ENCODE data around the gene ANGPTL5. TPM values are rescaled to one million over a fixed set of nuclear protein-coding genes. Genes with fewer than 3 reads are reported as not detected.

The ANGPTL5 gene
- total RNA-seq, 1 donor = 1.8 TPM

- Histone ChIP-seq H3K36me3 (ENCODE audit: insufficient read depth, low read length) (no peaks in the 10 kb centered on the region), H2AFZ (ENCODE audit: low read length) (peak overlapping the region; percentile 51), H3K4me1 (ENCODE audit: insufficient read depth, low read length) (peaks cover 10% of the 10 kb centered on the region), H3K27ac (ENCODE audit: low read depth, low read length) (no peak overlapping the region), H3K4me3 (ENCODE audit: insufficient read depth, low read length) (no peak overlapping the region), H3K27me3 (ENCODE audit: insufficient read depth, low read length) (no peaks in the 10 kb centered on the region), H4K20me1 (ENCODE audit: insufficient read depth, low read length) (no peaks in the 10 kb centered on the region), H3K79me2 (ENCODE audit: insufficient read depth, low read length) (no peaks in the 10 kb centered on the region), H3K4me2 (ENCODE audit: insufficient read depth, low read length) (peak overlapping the region; percentile 37), H3K9me3 (ENCODE audit: low read depth, low read length) (no peaks in the 10 kb centered on the region)
- TF ChIP-seq CTCF (IDR thresholded peaks at IDR 0.05; ENCODE audit: extremely low read depth, low read depth, low read length) = no peak
- DNase-seq (ENCODE audit: insufficient read length, low spot score, missing footprints) = peak; percentile 65
Measured at GRCh38 chr11:101907815-101908214, 8.5 kb downstream of the ANGPTL5 start.

- TF ChIP-seq CTCF (IDR thresholded peaks at IDR 0.05; ENCODE audit: extremely low read depth, low read depth, low read length) = no peak
- peak; percentile 39 for DNase-seq (ENCODE audit: insufficient read length, low spot score, missing footprints)
- Histone ChIP-seq H3K36me3 (ENCODE audit: insufficient read depth, low read length) (no peaks in the 10 kb centered on the region), H3K4me2 (ENCODE audit: insufficient read depth, low read length) (no peak overlapping the region), H3K27ac (ENCODE audit: low read depth, low read length) (no peak overlapping the region), H2AFZ (ENCODE audit: low read length) (peak overlapping the region; percentile 35), H3K4me1 (ENCODE audit: insufficient read depth, low read length) (no peaks in the 10 kb centered on the region), H4K20me1 (ENCODE audit: insufficient read depth, low read length) (no peaks in the 10 kb centered on the region), H3K4me3 (ENCODE audit: insufficient read depth, low read length) (no peak overlapping the region), H3K27me3 (ENCODE audit: insufficient read depth, low read length) (no peaks in the 10 kb centered on the region), H3K9me3 (ENCODE audit: low read depth, low read length) (no peaks in the 10 kb centered on the region), H3K79me2 (ENCODE audit: insufficient read depth, low read length) (no peaks in the 10 kb centered on the region)
Measured at GRCh38 chr11:101894505-101894904, 21.8 kb downstream of the ANGPTL5 start.

- H3K4me3 ChIP-seq (ENCODE audit: insufficient read depth, low read length) = no peak overlapping the region
- H3K9me3 ChIP-seq (ENCODE audit: low read depth, low read length) = no peaks in the 10 kb centered on the region
- no peak overlapping the region for H2AFZ ChIP-seq (ENCODE audit: low read length)
- no peaks in the 10 kb centered on the region for H3K27me3 ChIP-seq (ENCODE audit: insufficient read depth, low read length)
- H3K79me2 ChIP-seq (ENCODE audit: insufficient read depth, low read length) = no peaks in the 10 kb centered on the region
- TF ChIP-seq CTCF (IDR thresholded peaks at IDR 0.05; ENCODE audit: extremely low read depth, low read depth, low read length) = no peak
- no peak overlapping the region for H3K27ac ChIP-seq (ENCODE audit: low read depth, low read length)
- no peak for DNase-seq (ENCODE audit: insufficient read length, low spot score, missing footprints)
- no peaks in the 10 kb centered on the region for H4K20me1 ChIP-seq (ENCODE audit: insufficient read depth, low read length)
- H3K4me2 ChIP-seq (ENCODE audit: insufficient read depth, low read length) = no peak overlapping the region
- H3K4me1 ChIP-seq (ENCODE audit: insufficient read depth, low read length) = no peaks in the 10 kb centered on the region
- no peaks in the 10 kb centered on the region for H3K36me3 ChIP-seq (ENCODE audit: insufficient read depth, low read length)
Measured at GRCh38 chr11:101889767-101890166, 26.6 kb downstream of the ANGPTL5 start.

GRCh38 chr11:101885631-101886030, 30.7 kb downstream of the ANGPTL5 start:
- H3K4me2 ChIP-seq (ENCODE audit: insufficient read depth, low read length) = no peak overlapping the region
- no peaks in the 10 kb centered on the region for H4K20me1 ChIP-seq (ENCODE audit: insufficient read depth, low read length)
- no peaks in the 10 kb centered on the region for H3K4me1 ChIP-seq (ENCODE audit: insufficient read depth, low read length)
- H3K27ac ChIP-seq (ENCODE audit: low read depth, low read length) = no peak overlapping the region
- no peak for TF ChIP-seq CTCF (IDR thresholded peaks at IDR 0.05; ENCODE audit: extremely low read depth, low read depth, low read length)
- H2AFZ ChIP-seq (ENCODE audit: low read length) = no peak overlapping the region
- H3K9me3 ChIP-seq (ENCODE audit: low read depth, low read length) = no peaks in the 10 kb centered on the region
- no peaks in the 10 kb centered on the region for H3K36me3 ChIP-seq (ENCODE audit: insufficient read depth, low read length)
- DNase-seq (ENCODE audit: insufficient read length, low spot score, missing footprints) = no peak
- no peaks in the 10 kb centered on the region for H3K79me2 ChIP-seq (ENCODE audit: insufficient read depth, low read length)
- no peak overlapping the region for H3K4me3 ChIP-seq (ENCODE audit: insufficient read depth, low read length)
- no peaks in the 10 kb centered on the region for H3K27me3 ChIP-seq (ENCODE audit: insufficient read depth, low read length)
